Measurements from ENCODE around the gene RNPS1.
A peak's percentile ranks its signal among the peaks of the same experiment; 100 is the strongest.

- TF ChIP-seq, protein P1, sequence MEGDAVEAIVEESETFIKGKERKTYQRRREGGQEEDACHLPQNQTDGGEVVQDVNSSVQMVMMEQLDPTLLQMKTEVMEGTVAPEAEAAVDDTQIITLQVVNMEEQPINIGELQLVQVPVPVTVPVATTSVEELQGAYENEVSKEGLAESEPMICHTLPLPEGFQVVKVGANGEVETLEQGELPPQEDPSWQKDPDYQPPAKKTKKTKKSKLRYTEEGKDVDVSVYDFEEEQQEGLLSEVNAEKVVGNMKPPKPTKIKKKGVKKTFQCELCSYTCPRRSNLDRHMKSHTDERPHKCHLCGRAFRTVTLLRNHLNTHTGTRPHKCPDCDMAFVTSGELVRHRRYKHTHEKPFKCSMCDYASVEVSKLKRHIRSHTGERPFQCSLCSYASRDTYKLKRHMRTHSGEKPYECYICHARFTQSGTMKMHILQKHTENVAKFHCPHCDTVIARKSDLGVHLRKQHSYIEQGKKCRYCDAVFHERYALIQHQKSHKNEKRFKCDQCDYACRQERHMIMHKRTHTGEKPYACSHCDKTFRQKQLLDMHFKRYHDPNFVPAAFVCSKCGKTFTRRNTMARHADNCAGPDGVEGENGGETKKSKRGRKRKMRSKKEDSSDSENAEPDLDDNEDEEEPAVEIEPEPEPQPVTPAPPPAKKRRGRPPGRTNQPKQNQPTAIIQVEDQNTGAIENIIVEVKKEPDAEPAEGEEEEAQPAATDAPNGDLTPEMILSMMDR (conservative IDR thresholded peaks at IDR 0.05; ENCODE audit: low read depth in 2 of 2), result peak; percentile 45 to 68
- TF ChIP-seq POLR2AphosphoS5 (IDR thresholded peaks at IDR 0.05; ENCODE audit: low read depth) (peak; percentile 85), EZH2phosphoT487 (IDR thresholded peaks at IDR 0.05; ENCODE audit: unreplicated experiment) (no peak)
- TF ChIP-seq, protein P2, sequence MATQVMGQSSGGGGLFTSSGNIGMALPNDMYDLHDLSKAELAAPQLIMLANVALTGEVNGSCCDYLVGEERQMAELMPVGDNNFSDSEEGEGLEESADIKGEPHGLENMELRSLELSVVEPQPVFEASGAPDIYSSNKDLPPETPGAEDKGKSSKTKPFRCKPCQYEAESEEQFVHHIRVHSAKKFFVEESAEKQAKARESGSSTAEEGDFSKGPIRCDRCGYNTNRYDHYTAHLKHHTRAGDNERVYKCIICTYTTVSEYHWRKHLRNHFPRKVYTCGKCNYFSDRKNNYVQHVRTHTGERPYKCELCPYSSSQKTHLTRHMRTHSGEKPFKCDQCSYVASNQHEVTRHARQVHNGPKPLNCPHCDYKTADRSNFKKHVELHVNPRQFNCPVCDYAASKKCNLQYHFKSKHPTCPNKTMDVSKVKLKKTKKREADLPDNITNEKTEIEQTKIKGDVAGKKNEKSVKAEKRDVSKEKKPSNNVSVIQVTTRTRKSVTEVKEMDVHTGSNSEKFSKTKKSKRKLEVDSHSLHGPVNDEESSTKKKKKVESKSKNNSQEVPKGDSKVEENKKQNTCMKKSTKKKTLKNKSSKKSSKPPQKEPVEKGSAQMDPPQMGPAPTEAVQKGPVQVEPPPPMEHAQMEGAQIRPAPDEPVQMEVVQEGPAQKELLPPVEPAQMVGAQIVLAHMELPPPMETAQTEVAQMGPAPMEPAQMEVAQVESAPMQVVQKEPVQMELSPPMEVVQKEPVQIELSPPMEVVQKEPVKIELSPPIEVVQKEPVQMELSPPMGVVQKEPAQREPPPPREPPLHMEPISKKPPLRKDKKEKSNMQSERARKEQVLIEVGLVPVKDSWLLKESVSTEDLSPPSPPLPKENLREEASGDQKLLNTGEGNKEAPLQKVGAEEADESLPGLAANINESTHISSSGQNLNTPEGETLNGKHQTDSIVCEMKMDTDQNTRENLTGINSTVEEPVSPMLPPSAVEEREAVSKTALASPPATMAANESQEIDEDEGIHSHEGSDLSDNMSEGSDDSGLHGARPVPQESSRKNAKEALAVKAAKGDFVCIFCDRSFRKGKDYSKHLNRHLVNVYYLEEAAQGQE (IDR thresholded peaks at IDR 0.05; ENCODE audit: unreplicated experiment), result no peak
These were observed 16.4 kb downstream of the RNPS1 start, which contains the start of gene ECI1 for GRCh38 chr16:2251296-2252111.

Measured in GM23338 (cell line).